ENCODE data around the gene RHOF.

The RHOF gene

GRCh38 chr12:121810833-121811433, 17.4 kb upstream of the RHOF start:
- H3K27me3 ChIP-seq (ENCODE audit: insufficient read depth, low read length): no peaks in the 10 kb centered on the region
- H3K79me2 ChIP-seq (ENCODE audit: control insufficient read depth, insufficient read depth, low read length, unreplicated experiment): peaks cover 75% of the 10 kb centered on the region
- H3K4me3 ChIP-seq (ENCODE audit: low read depth, low read length): peak overlapping the region; percentile 75
- H2AFZ ChIP-seq (ENCODE audit: low read length, unreplicated experiment): no peak overlapping the region
- H3K27ac ChIP-seq (ENCODE audit: low read depth, low read length): no peak overlapping the region
- peaks cover 31% of the 10 kb centered on the region for H3K4me1 ChIP-seq (ENCODE audit: control insufficient read depth, insufficient read depth, low read length, unreplicated experiment)
- H3K36me3 ChIP-seq (ENCODE audit: insufficient read depth, low read length): peaks cover 12% of the 10 kb centered on the region; the same call in 1 of the 2 replicates

GRCh38 chr12:121810234-121810817, 16.8 kb upstream of the RHOF start:
- Histone ChIP-seq H3K36me3 (ENCODE audit: insufficient read depth, low read length) (peaks cover 12% of the 10 kb centered on the region; the same call in 1 of the 2 replicates), H3K4me1 (ENCODE audit: control insufficient read depth, insufficient read depth, low read length, unreplicated experiment) (peaks cover 31% of the 10 kb centered on the region), H2AFZ (ENCODE audit: low read length, unreplicated experiment) (no peak overlapping the region), H3K79me2 (ENCODE audit: control insufficient read depth, insufficient read depth, low read length, unreplicated experiment) (peaks cover 80% of the 10 kb centered on the region), H3K27me3 (ENCODE audit: insufficient read depth, low read length) (no peaks in the 10 kb centered on the region), H3K4me3 (ENCODE audit: low read depth, low read length) (peak overlapping the region; percentile 75; the same call in 1 of the 2 replicates), H3K27ac (ENCODE audit: low read depth, low read length) (no peak overlapping the region)

DNA sequence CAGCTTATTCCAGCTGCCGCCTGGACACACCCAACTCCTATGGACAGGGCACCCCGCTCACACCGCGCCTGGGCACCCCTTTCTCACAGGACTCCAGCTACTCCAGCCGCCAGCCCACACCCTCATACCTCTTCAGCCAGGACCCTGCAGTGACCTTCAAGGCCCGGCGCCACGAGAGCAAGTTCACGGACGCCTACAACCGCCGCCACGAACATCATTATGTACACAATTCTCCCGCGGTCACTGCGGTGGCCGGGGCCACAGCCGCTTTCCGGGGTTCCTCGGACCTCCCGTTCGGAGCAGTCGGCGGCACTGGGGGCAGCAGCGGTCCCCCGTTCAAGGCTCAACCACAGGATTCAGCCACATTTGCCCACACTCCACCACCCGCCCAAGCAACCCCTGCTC, 16.2 kb upstream of the RHOF start:
- no peak overlapping the region for H2AFZ ChIP-seq (ENCODE audit: low read length, unreplicated experiment)
- H3K27ac ChIP-seq (ENCODE audit: low read depth, low read length): no peak overlapping the region
- peaks cover 86% of the 10 kb centered on the region for H3K79me2 ChIP-seq (ENCODE audit: control insufficient read depth, insufficient read depth, low read length, unreplicated experiment)
- H3K4me3 ChIP-seq (ENCODE audit: low read depth, low read length): no peak overlapping the region
- H3K36me3 ChIP-seq (ENCODE audit: insufficient read depth, low read length): peaks cover 9% of the 10 kb centered on the region; the same call in 1 of the 2 replicates
- no peaks in the 10 kb centered on the region for H3K27me3 ChIP-seq (ENCODE audit: insufficient read depth, low read length)
- peaks cover 31% of the 10 kb centered on the region for H3K4me1 ChIP-seq (ENCODE audit: control insufficient read depth, insufficient read depth, low read length, unreplicated experiment)

GRCh38 chr12:121808623-121809022, 15.1 kb upstream of the RHOF start:
- Histone ChIP-seq H3K4me1 (ENCODE audit: control insufficient read depth, insufficient read depth, low read length, unreplicated experiment) (peaks cover 28% of the 10 kb centered on the region), H3K36me3 (ENCODE audit: insufficient read depth, low read length) (peaks cover 7% of the 10 kb centered on the region; the same call in 1 of the 2 replicates), H3K27ac (ENCODE audit: low read depth, low read length) (no peak overlapping the region), H2AFZ (ENCODE audit: low read length, unreplicated experiment) (no peak overlapping the region), H3K4me3 (ENCODE audit: low read depth, low read length) (no peak overlapping the region), H3K79me2 (ENCODE audit: control insufficient read depth, insufficient read depth, low read length, unreplicated experiment) (peaks cover 82% of the 10 kb centered on the region), H3K27me3 (ENCODE audit: insufficient read depth, low read length) (no peaks in the 10 kb centered on the region)

DNA sequence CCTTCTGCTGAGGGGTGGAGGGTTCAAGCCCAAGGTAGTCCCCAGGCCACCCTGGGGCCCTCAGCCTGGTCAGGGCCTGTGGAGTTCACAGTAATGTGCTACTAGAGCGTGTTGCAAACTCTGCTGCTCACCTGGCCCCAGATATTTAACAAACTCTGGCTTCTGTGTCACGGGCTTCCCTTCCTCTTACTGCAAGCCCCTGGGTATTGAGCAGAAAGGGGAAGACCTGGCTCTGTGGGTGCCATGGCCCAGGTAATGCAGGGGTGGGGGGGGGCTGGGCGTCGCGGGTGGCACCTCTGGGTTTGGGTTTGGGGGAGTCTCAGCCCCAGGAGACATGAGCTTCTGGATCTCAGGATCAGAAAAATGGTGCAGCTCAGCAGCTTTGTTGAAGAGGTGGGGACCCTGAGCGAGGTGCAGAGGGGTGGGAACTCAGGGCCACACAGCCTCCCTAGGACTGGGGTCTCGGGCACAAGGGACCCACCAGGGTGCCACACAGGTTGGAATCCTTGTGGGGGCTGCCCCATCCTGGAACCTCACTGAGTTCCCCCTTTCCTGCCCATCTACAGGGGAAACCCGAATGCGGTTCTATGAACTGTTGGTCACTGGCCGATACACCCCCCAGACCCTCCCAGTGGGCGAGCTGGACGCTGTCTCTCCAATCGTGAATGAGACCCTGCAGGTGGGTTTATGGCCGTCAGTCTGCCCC, 14.3 kb upstream of the RHOF start:
- Histone ChIP-seq H2AFZ (ENCODE audit: low read length, unreplicated experiment) (no peak overlapping the region), H3K79me2 (ENCODE audit: control insufficient read depth, insufficient read depth, low read length, unreplicated experiment) (peaks cover 74% of the 10 kb centered on the region), H3K4me1 (ENCODE audit: control insufficient read depth, insufficient read depth, low read length, unreplicated experiment) (peaks cover 22% of the 10 kb centered on the region), H3K27ac (ENCODE audit: low read depth, low read length) (no peak overlapping the region), H3K27me3 (ENCODE audit: insufficient read depth, low read length) (no peaks in the 10 kb centered on the region), H3K4me3 (ENCODE audit: low read depth, low read length) (no peak overlapping the region), H3K36me3 (ENCODE audit: insufficient read depth, low read length) (peaks cover 7% of the 10 kb centered on the region; the same call in 1 of the 2 replicates)

DNA sequence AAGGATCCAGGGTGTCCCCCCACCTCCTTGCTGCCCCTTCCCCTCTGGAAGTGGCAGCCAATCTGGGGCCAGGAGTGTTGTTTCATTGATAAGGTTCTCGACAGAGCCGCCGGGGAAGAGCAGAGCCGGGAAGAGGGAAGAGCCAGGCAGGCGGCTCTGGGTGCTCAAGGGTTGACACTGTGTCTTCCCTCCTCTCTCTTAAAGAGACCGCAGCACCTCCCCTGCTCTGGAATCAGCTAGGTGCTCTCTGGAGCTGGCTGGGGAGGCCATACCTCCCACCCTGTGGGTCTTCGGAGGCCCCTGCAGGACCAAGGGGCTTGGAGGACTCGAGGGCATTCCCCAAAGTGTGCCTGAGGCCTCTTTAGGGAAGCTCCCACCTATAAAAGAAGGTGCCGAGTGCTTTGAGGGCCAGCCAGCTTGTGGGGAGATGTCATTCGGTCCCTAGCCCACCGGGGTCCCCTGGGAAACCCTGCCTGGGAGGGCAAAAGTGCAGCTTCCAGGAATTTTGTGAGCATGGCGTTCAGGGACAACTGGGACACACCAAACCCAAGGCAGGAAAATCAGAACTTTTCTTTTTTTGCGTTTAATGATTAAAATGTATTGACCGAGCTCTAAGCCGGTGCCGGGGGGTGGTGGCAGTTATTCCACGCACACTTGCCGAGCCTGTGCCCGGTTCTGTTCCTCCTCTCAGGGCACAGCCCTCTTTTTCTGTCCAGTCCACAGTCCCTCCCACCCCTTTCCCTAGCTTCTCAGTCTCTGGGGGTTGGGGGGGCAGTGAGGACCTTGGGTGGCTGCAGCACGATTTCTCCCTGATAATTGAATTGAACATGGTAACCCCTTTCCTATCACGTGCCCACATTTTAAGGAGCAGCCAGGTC, 13.3 kb upstream of the RHOF start:
- Histone ChIP-seq H3K36me3 (ENCODE audit: insufficient read depth, low read length) (peaks cover 7% of the 10 kb centered on the region; the same call in 1 of the 2 replicates), H3K27ac (ENCODE audit: low read depth, low read length) (peak overlapping the region; percentile 27; the same call in 1 of the 2 replicates), H3K27me3 (ENCODE audit: insufficient read depth, low read length) (no peaks in the 10 kb centered on the region), H3K79me2 (ENCODE audit: control insufficient read depth, insufficient read depth, low read length, unreplicated experiment) (peaks cover 75% of the 10 kb centered on the region), H2AFZ (ENCODE audit: low read length, unreplicated experiment) (no peak overlapping the region), H3K4me3 (ENCODE audit: low read depth, low read length) (peak overlapping the region; percentile 97), H3K4me1 (ENCODE audit: control insufficient read depth, insufficient read depth, low read length, unreplicated experiment) (peaks cover 18% of the 10 kb centered on the region)

DNA sequence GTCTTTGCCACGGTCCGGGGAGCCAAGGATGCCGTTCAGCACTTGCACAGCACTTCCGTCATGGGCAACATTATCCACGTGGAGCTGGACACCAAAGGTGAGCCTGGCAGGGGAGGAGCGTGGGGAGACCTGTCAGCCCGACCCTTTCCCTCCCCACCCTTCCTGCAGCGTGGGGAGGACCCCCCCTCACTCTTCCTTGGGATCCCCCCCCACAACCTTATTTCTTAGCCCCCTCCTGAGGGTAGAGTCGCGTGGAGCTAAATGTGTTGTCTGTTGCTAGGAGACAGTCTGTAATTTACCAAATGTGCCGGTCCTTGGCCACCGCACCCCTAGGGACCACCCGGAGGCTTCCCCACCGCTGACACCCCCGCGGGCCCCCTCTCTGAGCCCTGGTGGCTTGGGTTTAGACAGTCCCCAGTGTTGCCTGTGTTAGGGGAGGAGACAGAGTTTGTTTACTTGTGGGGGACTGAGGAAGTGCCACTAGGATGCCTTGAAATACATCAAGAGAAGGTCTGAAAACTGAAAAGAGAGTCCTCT, 12.6 kb upstream of the RHOF start:
- H2AFZ ChIP-seq (ENCODE audit: low read length, unreplicated experiment): no peak overlapping the region
- peaks cover 75% of the 10 kb centered on the region for H3K79me2 ChIP-seq (ENCODE audit: control insufficient read depth, insufficient read depth, low read length, unreplicated experiment)
- H3K27ac ChIP-seq (ENCODE audit: low read depth, low read length): peak overlapping the region; percentile 27; the same call in 1 of the 2 replicates
- H3K27me3 ChIP-seq (ENCODE audit: insufficient read depth, low read length): no peaks in the 10 kb centered on the region
- peaks cover 12% of the 10 kb centered on the region for H3K4me1 ChIP-seq (ENCODE audit: control insufficient read depth, insufficient read depth, low read length, unreplicated experiment)
- peaks cover 7% of the 10 kb centered on the region; the same call in 1 of the 2 replicates for H3K36me3 ChIP-seq (ENCODE audit: insufficient read depth, low read length)
- H3K4me3 ChIP-seq (ENCODE audit: low read depth, low read length): peak overlapping the region; percentile 97

DNA sequence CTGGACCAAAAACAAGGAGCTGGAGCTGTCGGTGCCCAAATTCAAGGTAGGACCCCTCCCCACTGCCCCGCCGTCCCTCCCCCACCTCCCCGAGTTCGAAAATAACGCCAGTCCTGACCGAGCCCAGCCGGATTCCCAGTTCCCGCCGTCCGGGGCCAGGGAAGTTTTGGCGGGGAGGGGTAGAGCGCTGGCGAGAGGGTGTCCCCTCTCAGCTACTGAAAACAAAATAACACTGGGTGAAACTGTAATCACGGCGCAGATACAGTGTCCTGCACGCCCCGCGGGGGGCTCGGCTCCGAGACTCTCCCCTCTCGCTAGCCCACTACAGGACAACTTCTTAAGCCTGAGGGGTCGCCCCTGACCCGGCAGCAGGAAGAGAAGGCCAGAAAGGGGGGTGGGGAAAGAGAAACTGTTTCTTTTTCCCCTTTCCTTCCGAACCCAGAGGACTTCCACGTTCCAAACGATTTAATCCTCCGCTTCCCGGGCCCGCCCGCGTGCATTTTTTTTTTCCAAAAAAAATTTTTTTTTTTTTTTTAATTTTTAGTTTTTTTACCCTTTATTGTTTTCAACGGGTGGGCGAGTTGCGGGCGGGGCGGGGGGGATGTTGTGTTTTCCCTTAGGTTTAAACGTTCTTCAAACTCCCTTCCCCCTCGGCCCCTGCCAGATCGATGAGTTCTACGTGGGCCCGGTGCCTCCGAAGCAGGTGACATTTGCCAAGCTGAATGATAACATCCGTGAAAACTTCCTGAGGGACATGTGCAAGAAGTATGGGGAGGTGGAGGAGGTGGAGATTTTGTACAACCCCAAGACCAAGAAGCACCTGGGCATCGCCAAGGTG, 11.9 kb upstream of the RHOF start:
- Histone ChIP-seq H2AFZ (ENCODE audit: low read length, unreplicated experiment) (peak overlapping the region; percentile 82), H3K79me2 (ENCODE audit: control insufficient read depth, insufficient read depth, low read length, unreplicated experiment) (peaks cover 73% of the 10 kb centered on the region), H3K27ac (ENCODE audit: low read depth, low read length) (peak overlapping the region; percentile 55), H3K4me1 (ENCODE audit: control insufficient read depth, insufficient read depth, low read length, unreplicated experiment) (peaks cover 5% of the 10 kb centered on the region), H3K4me3 (ENCODE audit: low read depth, low read length) (peak overlapping the region; percentile 97), H3K27me3 (ENCODE audit: insufficient read depth, low read length) (no peaks in the 10 kb centered on the region), H3K36me3 (ENCODE audit: insufficient read depth, low read length) (peaks cover 2% of the 10 kb centered on the region; the same call in 1 of the 2 replicates)

GRCh38 chr12:121804417-121805111, 11.1 kb upstream of the RHOF start:
- Histone ChIP-seq H3K36me3 (ENCODE audit: insufficient read depth, low read length) (no peaks in the 10 kb centered on the region), H3K4me3 (ENCODE audit: low read depth, low read length) (peak overlapping the region; percentile 97), H2AFZ (ENCODE audit: low read length, unreplicated experiment) (peak overlapping the region; percentile 57), H3K4me1 (ENCODE audit: control insufficient read depth, insufficient read depth, low read length, unreplicated experiment) (peaks cover 5% of the 10 kb centered on the region), H3K27me3 (ENCODE audit: insufficient read depth, low read length) (no peaks in the 10 kb centered on the region), H3K79me2 (ENCODE audit: control insufficient read depth, insufficient read depth, low read length, unreplicated experiment) (peaks cover 67% of the 10 kb centered on the region), H3K27ac (ENCODE audit: low read depth, low read length) (peak overlapping the region; percentile 55)
